HL-60 (cell line): ENCODE results near the gene EDN3.

Source experiments
- DNase-seq, 2 experiments: peaks; one replicate each; pipeline ENCODE4 v3.0.0-alpha.2; 2010 to 2020; ENCODE audit warnings: low read depth in 1 of 2, low spot score in 1 of 2
- H3K27ac ChIP-seq: fragments of 250-450 bp; sonication (Bioruptor Pico); replicated peaks from 2 replicates; pipeline ENCODE4 v1.5.1; 2020; ENCODE audit warnings: mild to moderate bottlenecking, moderate library complexity
- H3K27me3 ChIP-seq: fragments of 250-450 bp; sonication (Bioruptor Pico); 2 replicates; pipeline ENCODE4 v1.5.1; 2021; ENCODE audit warnings: mild to moderate bottlenecking, moderate library complexity; ENCODE audit not compliant: insufficient read depth, poor library complexity, severe bottlenecking
- H3K4me3 ChIP-seq: replicated peaks from 2 replicates; pipeline ENCODE4 v1.5.1; 2011; ENCODE audit warnings: mild to moderate bottlenecking, control low read depth, low read length; ENCODE audit not compliant: insufficient read depth
- GABPA ChIP-seq: IDR thresholded peaks from 2 replicates; pipeline ENCODE4 v1.6.1; 2012; ENCODE audit warnings: low read depth
- POLR2AphosphoS5 ChIP-seq: IDR thresholded peaks from 2 replicates; pipeline ENCODE4 v1.6.1; 2012; ENCODE audit warnings: low read depth
- SPI1 ChIP-seq: IDR thresholded peaks from 2 replicates; pipeline ENCODE4 v1.6.1; 2012; ENCODE audit warnings: low read depth, mild to moderate bottlenecking, borderline replicate concordance
- long read RNA-seq: library from polyadenylated mRNA; unstranded; transcript quantifications from one replicate; pipeline ENCODE4 v2.0.0, GENCODE V29; 2020
- TF ChIP-seq, protein P1 (sequence below): IDR thresholded peaks from 2 replicates; pipeline ENCODE4 v1.6.1; 2012; ENCODE audit warnings: low read depth; ENCODE audit not compliant: insufficient replicate concordance
- TF ChIP-seq, protein P2 (sequence below): IDR thresholded peaks from one replicate; pipeline ENCODE4 v1.5.1; 2011; ENCODE audit warnings: low read length, control low read depth, inconsistent platforms; ENCODE audit not compliant: insufficient read depth

The EDN3 gene, protein sequence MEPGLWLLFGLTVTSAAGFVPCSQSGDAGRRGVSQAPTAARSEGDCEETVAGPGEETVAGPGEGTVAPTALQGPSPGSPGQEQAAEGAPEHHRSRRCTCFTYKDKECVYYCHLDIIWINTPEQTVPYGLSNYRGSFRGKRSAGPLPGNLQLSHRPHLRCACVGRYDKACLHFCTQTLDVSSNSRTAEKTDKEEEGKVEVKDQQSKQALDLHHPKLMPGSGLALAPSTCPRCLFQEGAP
- long read RNA-seq, result 0 reads

DNA sequence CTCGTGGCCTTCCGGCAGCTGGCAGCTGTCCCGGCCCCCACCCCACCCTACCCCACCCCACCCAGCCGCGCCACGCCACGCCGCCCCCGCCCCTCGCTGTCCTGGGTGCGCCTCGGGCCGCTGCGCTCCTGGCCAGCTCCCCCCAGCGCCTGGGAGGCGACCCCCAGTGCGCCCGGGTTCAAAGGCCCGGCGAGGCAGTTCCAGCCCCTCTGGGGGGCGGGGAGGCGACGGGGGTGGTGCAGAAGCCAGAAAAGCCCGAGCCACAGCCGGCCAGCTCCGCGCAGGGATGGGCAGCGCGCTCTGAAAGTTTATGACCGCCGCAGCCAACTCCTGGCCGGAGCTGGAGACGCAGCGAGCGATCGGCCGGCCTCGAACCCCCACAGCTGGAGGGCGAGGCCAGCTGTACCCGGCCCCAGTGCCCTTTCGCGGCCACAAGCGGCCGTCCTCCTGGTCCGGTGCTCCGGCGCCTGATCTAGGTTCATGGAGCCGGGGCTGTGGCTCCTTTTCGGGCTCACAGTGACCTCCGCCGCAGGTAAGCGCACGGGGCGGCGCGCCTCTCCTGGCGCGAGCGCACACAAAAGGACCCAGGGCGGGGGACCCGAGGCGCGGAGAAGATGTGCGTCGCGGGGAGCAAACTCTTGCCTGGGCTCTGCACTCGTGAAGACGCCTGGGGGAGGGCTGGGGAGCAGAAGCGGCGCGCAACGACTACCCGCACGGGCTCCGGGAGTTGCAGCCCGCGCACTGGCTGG, at the start of gene EDN3:
Gene EDN3, plus strand, starts transcription at position 279 of the 749 bp plus-strand sequence. Its CDS starts 202 bp downstream, at position 481.
- no peak for DNase-seq
- TF ChIP-seq POLR2AphosphoS5, result no peak
- Histone ChIP-seq H3K4me3 (no peak within 1 kb of the TSS), H3K27me3 (peaks cover 3% of the 10 kb centered on the region), H3K27ac (no peak within 1 kb of the TSS)

DNA sequence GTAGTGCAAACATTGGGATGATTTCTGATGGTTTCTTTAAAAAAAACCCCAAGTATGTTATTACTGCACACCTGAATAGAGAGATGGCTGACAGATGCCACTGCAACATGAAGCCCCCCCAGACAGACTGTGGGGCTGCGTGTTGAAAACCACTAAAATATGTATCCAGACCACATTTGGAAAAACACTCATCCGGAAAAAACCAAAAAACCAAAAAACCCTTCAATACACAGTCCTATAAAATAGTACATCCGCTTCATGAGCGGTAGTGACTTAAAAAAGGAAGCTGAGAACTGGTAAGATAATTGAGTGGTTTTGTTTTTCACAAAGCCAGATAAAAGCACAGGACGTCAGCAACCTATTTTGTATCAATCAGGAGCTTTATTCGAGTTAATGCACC, 47.1 kb upstream of the EDN3 start:
- H3K4me3 ChIP-seq, result no peak overlapping the region
- H3K27ac ChIP-seq, result peak overlapping the region; percentile 87
- no peaks in the 10 kb centered on the region for H3K27me3 ChIP-seq
- DNase-seq, result peak in 1 of 2 experiments; percentile 45
- TF ChIP-seq, protein P1, sequence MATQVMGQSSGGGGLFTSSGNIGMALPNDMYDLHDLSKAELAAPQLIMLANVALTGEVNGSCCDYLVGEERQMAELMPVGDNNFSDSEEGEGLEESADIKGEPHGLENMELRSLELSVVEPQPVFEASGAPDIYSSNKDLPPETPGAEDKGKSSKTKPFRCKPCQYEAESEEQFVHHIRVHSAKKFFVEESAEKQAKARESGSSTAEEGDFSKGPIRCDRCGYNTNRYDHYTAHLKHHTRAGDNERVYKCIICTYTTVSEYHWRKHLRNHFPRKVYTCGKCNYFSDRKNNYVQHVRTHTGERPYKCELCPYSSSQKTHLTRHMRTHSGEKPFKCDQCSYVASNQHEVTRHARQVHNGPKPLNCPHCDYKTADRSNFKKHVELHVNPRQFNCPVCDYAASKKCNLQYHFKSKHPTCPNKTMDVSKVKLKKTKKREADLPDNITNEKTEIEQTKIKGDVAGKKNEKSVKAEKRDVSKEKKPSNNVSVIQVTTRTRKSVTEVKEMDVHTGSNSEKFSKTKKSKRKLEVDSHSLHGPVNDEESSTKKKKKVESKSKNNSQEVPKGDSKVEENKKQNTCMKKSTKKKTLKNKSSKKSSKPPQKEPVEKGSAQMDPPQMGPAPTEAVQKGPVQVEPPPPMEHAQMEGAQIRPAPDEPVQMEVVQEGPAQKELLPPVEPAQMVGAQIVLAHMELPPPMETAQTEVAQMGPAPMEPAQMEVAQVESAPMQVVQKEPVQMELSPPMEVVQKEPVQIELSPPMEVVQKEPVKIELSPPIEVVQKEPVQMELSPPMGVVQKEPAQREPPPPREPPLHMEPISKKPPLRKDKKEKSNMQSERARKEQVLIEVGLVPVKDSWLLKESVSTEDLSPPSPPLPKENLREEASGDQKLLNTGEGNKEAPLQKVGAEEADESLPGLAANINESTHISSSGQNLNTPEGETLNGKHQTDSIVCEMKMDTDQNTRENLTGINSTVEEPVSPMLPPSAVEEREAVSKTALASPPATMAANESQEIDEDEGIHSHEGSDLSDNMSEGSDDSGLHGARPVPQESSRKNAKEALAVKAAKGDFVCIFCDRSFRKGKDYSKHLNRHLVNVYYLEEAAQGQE, result no peak
- peak; percentile 33; the same call in 1 of the 2 replicates for TF ChIP-seq SPI1

DNA sequence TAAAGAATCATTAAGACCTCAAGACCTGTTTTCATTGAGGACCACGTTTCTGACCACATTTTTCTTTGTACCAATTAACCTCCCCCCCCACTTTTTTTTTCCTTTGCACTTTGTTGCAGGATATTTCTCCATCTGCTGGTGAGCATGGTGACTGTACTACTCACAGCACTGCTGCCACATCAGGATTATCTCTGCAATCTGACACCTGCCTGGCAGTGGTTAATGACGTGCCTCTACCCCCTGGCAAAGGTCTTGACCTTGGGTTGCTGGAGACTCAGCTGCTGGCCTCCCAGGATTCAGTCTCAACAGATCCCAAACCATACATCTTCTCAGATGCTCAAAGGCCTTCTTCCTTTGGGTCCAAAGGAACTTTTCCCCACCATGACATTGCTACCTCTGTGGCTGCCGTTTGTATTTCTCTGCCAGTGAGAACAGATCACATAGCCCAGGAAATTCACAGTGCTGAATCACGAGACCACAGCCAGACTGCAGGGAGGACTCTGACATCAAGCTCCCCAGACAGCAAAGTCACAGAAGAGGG, 46.6 kb upstream of the EDN3 start:
- peak in 1 of 2 experiments; percentile 81 for DNase-seq
- TF ChIP-seq POLR2AphosphoS5, result peak; percentile 55; the same call in 1 of the 2 replicates
- TF ChIP-seq, protein P2, sequence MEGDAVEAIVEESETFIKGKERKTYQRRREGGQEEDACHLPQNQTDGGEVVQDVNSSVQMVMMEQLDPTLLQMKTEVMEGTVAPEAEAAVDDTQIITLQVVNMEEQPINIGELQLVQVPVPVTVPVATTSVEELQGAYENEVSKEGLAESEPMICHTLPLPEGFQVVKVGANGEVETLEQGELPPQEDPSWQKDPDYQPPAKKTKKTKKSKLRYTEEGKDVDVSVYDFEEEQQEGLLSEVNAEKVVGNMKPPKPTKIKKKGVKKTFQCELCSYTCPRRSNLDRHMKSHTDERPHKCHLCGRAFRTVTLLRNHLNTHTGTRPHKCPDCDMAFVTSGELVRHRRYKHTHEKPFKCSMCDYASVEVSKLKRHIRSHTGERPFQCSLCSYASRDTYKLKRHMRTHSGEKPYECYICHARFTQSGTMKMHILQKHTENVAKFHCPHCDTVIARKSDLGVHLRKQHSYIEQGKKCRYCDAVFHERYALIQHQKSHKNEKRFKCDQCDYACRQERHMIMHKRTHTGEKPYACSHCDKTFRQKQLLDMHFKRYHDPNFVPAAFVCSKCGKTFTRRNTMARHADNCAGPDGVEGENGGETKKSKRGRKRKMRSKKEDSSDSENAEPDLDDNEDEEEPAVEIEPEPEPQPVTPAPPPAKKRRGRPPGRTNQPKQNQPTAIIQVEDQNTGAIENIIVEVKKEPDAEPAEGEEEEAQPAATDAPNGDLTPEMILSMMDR, result no peak
- no peak for TF ChIP-seq GABPA
- H3K27ac ChIP-seq, result peak overlapping the region; percentile 87
- no peaks in the 10 kb centered on the region for H3K27me3 ChIP-seq
- no peak overlapping the region for H3K4me3 ChIP-seq

DNA sequence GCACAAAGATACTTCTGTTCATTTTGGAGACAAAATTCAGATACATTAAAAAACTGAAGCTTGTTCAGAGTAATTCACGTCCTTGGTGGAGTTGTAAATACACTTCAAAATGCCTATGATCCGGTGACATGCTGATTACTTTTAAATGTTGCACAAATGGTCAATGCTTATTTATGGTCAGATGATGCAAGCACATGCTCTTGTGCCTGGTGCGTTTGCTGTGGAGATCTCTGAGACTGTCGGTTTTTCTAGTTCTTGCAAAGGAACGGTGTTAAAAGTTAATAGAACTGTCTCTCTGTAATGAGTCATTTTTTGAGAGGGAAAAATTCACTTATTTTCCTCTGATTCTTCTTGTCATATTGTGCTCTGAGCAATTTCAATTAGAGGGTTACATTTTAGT, 45.2 kb upstream of the EDN3 start:
- no peak overlapping the region for H3K4me3 ChIP-seq
- TF ChIP-seq, protein P2, result no peak
- peak overlapping the region; percentile 87 for H3K27ac ChIP-seq
- H3K27me3 ChIP-seq, result no peaks in the 10 kb centered on the region
- no peak for DNase-seq

DNA sequence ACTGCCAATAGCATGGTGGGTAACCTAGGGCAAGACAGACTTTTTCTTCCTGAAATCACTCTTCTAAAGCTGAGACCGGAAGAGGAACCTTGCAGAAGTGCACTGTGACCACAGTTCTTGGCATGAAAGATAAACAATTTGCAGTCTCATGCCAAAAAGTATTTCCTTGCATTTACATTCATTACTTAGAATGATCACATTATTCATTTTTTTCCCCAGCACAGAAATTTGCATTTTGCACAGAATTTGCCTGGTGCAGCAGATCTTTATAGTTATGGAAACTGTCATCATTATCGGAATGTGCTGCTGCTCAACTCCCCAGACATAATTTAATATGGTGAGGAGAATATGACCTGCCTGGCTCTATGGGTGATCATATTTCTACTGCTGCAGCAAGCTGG, 42.2 kb upstream of the EDN3 start:
- Histone ChIP-seq H3K4me3 (no peak overlapping the region), H3K27me3 (no peaks in the 10 kb centered on the region), H3K27ac (peak overlapping the region; percentile 92)
- DNase-seq, result peak in 1 of 2 experiments; percentile 77
- TF ChIP-seq, protein P1, result no peak
- TF ChIP-seq SPI1, result peak; percentile 60; the same call in 1 of the 2 replicates
